ENCODE results near the gene PHF8. TPM values are rescaled to one million over a fixed set of nuclear protein-coding genes. Genes with fewer than 3 reads are reported as not detected.

PHF8 gene
- polyA plus RNA-seq, 2 of the 4 experiments (the other 2 are of a cell fraction), result 7.6 to 11.7 TPM

GRCh38 chrX:54042609-54043021 is 1.7 kb downstream of the PHF8 start:
- POLR2A ChIA-PET, result interaction anchor here (1.2 to 3.2 kb wide), 4 partner anchors 141 to 597 kb away, joined by 3 to 16 read pairs (median 4); partner anchors contain the start of genes FAM120C and HUWE1
- H3K27ac ChIP-seq, result peak overlapping the region; percentile 96 to 99; a peak in 5 of 6 replicates
- CTCF ChIA-PET, result interaction anchor here (0.6 to 2.5 kb wide), 7 partner anchors 11 to 966 kb away, joined by 3 to 6 read pairs (median 4); no protein-coding TSS in a partner anchor

GRCh38 chrX:54030329-54030728 is 13.9 kb downstream of the PHF8 start:
- ATAC-seq, result no peak
- Histone ChIP-seq H3K9me3 (no peaks in the 10 kb centered on the region), H3K4me3 (no peak overlapping the region), H3K4me2 (no peak overlapping the region), H3K27ac (no peak overlapping the region), H3K4me1 (no peaks in the 10 kb centered on the region)
- FAIRE-seq, result no peak
- POLR2A ChIA-PET, result no interaction called here
- CTCF ChIA-PET, result interaction anchor here (1.0 to 1.6 kb wide), 3 partner anchors 9 to 14 kb away, joined by 3 to 4 read pairs (median 3); no protein-coding TSS in a partner anchor
- 88% methylated on average over 4 of the region's 4 CpGs for WGBS (ENCODE audit: missing lambda C conversion rate)
- TF ChIP-seq MAX (IDR thresholded peaks at IDR 0.05) (no peak), POLR2AphosphoS2 (conservative IDR thresholded peaks at IDR 0.05; ENCODE audit: low read length) (no peak)
- no peak for DNase-seq (ENCODE audit: low read depth in 1 of 2, low spot score in 1 of 2)

More at GRCh38 chrX:54042609-54043021, 1.7 kb downstream of the PHF8 start:
- WGBS (ENCODE audit: missing lambda C conversion rate), result 20% methylated on average over 12 of the region's 26 CpGs
- Histone ChIP-seq H3K4me3 (peak overlapping the region; percentile 77), H3K9me3 (no peaks in the 10 kb centered on the region), H3K4me2 (peak overlapping the region; percentile 97), H3K4me1 (peaks cover 15% of the 10 kb centered on the region)
- no peak for FAIRE-seq
- no peak for TF ChIP-seq ELK1 (IDR thresholded peaks at IDR 0.05; ENCODE audit: low read depth, low read length)
- TF ChIP-seq ZSCAN20 (CRISPR knock-in tag; IDR thresholded peaks at IDR 0.05), result no peak
- peak; percentile 13 to 23; a peak in 2 of 5 replicates for TF ChIP-seq RAD21 (conservative IDR thresholded peaks at IDR 0.05 in 1 of 2, IDR thresholded peaks at IDR 0.05 in 1 of 2)
- DNase-seq (ENCODE audit: low read depth in 1 of 2, low spot score in 1 of 2), result peak; percentile 41 to 60
- ATAC-seq, result peak; percentile 48 to 49

- DNase-seq (ENCODE audit: low read depth in 1 of 2, low spot score in 1 of 2), result no peak
- TF ChIP-seq ZSCAN20 (CRISPR knock-in tag; IDR thresholded peaks at IDR 0.05), result no peak
- no peak for TF ChIP-seq CTCF (IDR thresholded peaks at IDR 0.05)
- no peak for TF ChIP-seq HEYL (CRISPR knock-in tag; IDR thresholded peaks at IDR 0.05)
- ATAC-seq, result no peak
- H3K27ac ChIP-seq, result no peak overlapping the region
- ChIA-PET CTCF (interaction anchor here (0.6 to 1.0 kb wide), 3 partner anchors 13 to 48 kb away, joined by 3 to 4 read pairs (median 3); no protein-coding TSS in a partner anchor), POLR2A (no interaction called here)
- no peaks in the 10 kb centered on the region for H3K9me3 ChIP-seq
- no peaks in the 10 kb centered on the region for H3K4me1 ChIP-seq
- 89% methylated on average over 10 of the region's 10 CpGs for WGBS (ENCODE audit: missing lambda C conversion rate)
- no peak overlapping the region for H3K4me2 ChIP-seq
- FAIRE-seq, result no peak
- no peak overlapping the region for H3K4me3 ChIP-seq
These were observed 14.6 kb downstream of the PHF8 start for GRCh38 chrX:54029529-54030143.

- no peak overlapping the region for H3K27ac ChIP-seq
- FAIRE-seq, result no peak
- CTCF ChIA-PET, result no interaction called here
- ATAC-seq, result no peak
- WGBS (ENCODE audit: missing lambda C conversion rate), result 96% methylated on average over 5 of the region's 5 CpGs
- POLR2A ChIA-PET, result no interaction called here
- no peak for DNase-seq (ENCODE audit: low read depth in 1 of 2, low spot score in 1 of 2)
- no peaks in the 10 kb centered on the region for H3K9me3 ChIP-seq
- no peaks in the 10 kb centered on the region for H3K4me1 ChIP-seq
- no peak for TF ChIP-seq PBX3 (IDR thresholded peaks at IDR 0.05)
- TF ChIP-seq HOXB5 (CRISPR knock-in tag; IDR thresholded peaks at IDR 0.05), result no peak
- no peak for TF ChIP-seq MAX (IDR thresholded peaks at IDR 0.05)
- TF ChIP-seq E2F6 (IDR thresholded peaks at IDR 0.05; ENCODE audit: borderline replicate concordance, low read depth), result no peak
- H3K4me3 ChIP-seq, result no peak overlapping the region
- no peak overlapping the region for H3K4me2 ChIP-seq
These were observed 19.9 kb downstream of the PHF8 start for GRCh38 chrX:54024350-54024749.

Data from A549 (cell line).